ENCODE measurements around the gene PCSK2.

Gene PCSK2

GRCh38 chr20:17298751-17299150, 71.9 kb downstream of the PCSK2 start:
- Histone ChIP-seq H3K9me3 (ENCODE audit: control insufficient read depth, low read length) (no peaks in the 10 kb centered on the region), H3K27ac (ENCODE audit: low read depth, low read length, severe bottlenecking) (no peak overlapping the region), H3K4me3 (ENCODE audit: extremely low read depth, insufficient read depth, low read length, poor library complexity, severe bottlenecking) (no peak overlapping the region), H3K36me3 (ENCODE audit: control insufficient read depth, insufficient read depth, low read length) (no peaks in the 10 kb centered on the region), H3K4me1 (ENCODE audit: control insufficient read depth, insufficient read depth, low read length, poor library complexity, severe bottlenecking) (no peaks in the 10 kb centered on the region)
- WGBS, 2 experiments (ENCODE audit: insufficient coverage in 2 of 2): no CpG with 5 or more reads among the region's 2 CpGs

DNA sequence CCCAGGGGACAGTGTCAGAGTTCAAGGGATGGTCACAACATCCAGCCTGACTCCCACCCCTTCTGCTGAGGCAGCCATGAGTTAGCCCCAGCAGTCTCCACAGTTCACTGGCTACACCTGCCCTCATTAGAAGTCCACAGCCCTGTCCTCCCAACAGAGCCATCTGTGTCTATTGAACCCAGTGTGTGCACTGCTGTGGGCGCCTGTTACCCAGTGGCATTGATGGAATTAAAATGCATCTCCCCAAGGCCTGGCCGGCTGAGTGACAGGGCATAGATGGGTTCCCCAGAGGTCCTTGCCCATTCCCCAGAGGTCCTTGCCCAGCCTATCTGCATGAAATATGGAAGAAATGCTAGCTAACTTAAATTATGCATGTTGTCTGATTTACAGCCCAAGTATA, 73.3 kb downstream of the PCSK2 start:
- H3K4me3 ChIP-seq (ENCODE audit: extremely low read depth, insufficient read depth, low read length, poor library complexity, severe bottlenecking): no peak overlapping the region
- H3K9me3 ChIP-seq (ENCODE audit: control insufficient read depth, low read length): no peaks in the 10 kb centered on the region
- H3K36me3 ChIP-seq (ENCODE audit: control insufficient read depth, insufficient read depth, low read length): no peaks in the 10 kb centered on the region
- H3K27ac ChIP-seq (ENCODE audit: low read depth, low read length, severe bottlenecking): no peak overlapping the region
- no peaks in the 10 kb centered on the region for H3K4me1 ChIP-seq (ENCODE audit: control insufficient read depth, insufficient read depth, low read length, poor library complexity, severe bottlenecking)
- 88 to 94% methylated on average over 2 of the region's 2 CpGs for WGBS, 2 experiments (ENCODE audit: insufficient coverage in 2 of 2)

DNA sequence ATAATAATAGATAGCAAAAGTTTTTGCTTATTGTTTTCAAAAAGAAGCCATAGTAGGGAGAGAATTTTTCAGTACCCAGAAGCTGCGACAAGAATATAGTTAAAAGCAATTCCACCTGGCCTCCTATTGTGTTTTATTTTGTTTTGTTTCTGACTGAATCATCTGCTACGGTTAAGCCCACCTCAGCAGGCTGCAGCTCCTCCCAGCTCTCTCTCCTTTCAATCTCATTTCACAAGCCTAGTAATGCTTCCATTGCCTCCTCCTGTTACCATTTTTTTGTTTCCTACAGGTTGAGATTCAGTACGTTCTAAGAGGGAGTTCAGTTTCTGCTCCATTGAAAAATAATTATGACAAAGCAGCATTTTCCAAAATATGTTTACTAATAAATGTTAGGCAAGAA, 77.9 kb downstream of the PCSK2 start:
- H3K4me1 ChIP-seq (ENCODE audit: control insufficient read depth, insufficient read depth, low read length, poor library complexity, severe bottlenecking): no peaks in the 10 kb centered on the region
- no peaks in the 10 kb centered on the region for H3K9me3 ChIP-seq (ENCODE audit: control insufficient read depth, low read length)
- H3K4me3 ChIP-seq (ENCODE audit: extremely low read depth, insufficient read depth, low read length, poor library complexity, severe bottlenecking): no peak overlapping the region
- H3K36me3 ChIP-seq (ENCODE audit: control insufficient read depth, insufficient read depth, low read length): peaks cover 3% of the 10 kb centered on the region
- WGBS, 2 experiments (ENCODE audit: insufficient coverage in 2 of 2): 17 to 43% methylated on average over 1 of the region's 3 CpGs
- H3K27ac ChIP-seq (ENCODE audit: low read depth, low read length, severe bottlenecking): no peak overlapping the region

DNA sequence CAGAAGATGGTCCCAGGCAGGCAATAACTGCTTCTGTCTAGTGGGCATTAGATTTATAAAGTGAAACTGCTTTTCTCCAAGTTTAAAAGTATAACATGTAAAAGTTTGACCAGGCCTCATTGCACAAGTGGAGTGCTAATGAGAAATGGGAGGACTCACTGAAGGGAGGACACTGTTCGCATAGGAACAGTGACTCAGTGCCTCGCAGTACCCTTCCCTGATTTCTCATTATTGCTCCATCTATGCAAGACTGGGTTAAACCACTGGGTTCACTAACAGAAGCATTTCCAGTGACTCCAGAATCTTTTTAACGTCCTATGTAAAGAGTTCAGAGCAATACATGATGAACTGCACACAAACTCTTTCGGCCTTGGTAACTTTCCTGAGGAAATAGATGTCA, 79.6 kb downstream of the PCSK2 start:
- Histone ChIP-seq H3K9me3 (ENCODE audit: control insufficient read depth, low read length) (no peaks in the 10 kb centered on the region), H3K4me1 (ENCODE audit: control insufficient read depth, insufficient read depth, low read length, poor library complexity, severe bottlenecking) (no peaks in the 10 kb centered on the region), H3K27ac (ENCODE audit: low read depth, low read length, severe bottlenecking) (no peak overlapping the region), H3K36me3 (ENCODE audit: control insufficient read depth, insufficient read depth, low read length) (peaks cover 3% of the 10 kb centered on the region), H3K4me3 (ENCODE audit: extremely low read depth, insufficient read depth, low read length, poor library complexity, severe bottlenecking) (no peak overlapping the region)
- 92 to 100% methylated on average over 3 to 4 of the region's 4 CpGs for WGBS, 2 experiments (ENCODE audit: insufficient coverage in 2 of 2)

- Histone ChIP-seq H3K4me3 (ENCODE audit: extremely low read depth, insufficient read depth, low read length, poor library complexity, severe bottlenecking) (no peak overlapping the region), H3K9me3 (ENCODE audit: control insufficient read depth, low read length) (no peaks in the 10 kb centered on the region), H3K36me3 (ENCODE audit: control insufficient read depth, insufficient read depth, low read length) (no peaks in the 10 kb centered on the region), H3K27ac (ENCODE audit: low read depth, low read length, severe bottlenecking) (no peak overlapping the region), H3K4me1 (ENCODE audit: control insufficient read depth, insufficient read depth, low read length, poor library complexity, severe bottlenecking) (peaks cover 14% of the 10 kb centered on the region)
- WGBS, 2 experiments (ENCODE audit: insufficient coverage in 2 of 2): 87 to 89% methylated on average over 3 to 4 of the region's 5 CpGs
Measured at GRCh38 chr20:17314264-17314663, 87.4 kb downstream of the PCSK2 start.

DNA sequence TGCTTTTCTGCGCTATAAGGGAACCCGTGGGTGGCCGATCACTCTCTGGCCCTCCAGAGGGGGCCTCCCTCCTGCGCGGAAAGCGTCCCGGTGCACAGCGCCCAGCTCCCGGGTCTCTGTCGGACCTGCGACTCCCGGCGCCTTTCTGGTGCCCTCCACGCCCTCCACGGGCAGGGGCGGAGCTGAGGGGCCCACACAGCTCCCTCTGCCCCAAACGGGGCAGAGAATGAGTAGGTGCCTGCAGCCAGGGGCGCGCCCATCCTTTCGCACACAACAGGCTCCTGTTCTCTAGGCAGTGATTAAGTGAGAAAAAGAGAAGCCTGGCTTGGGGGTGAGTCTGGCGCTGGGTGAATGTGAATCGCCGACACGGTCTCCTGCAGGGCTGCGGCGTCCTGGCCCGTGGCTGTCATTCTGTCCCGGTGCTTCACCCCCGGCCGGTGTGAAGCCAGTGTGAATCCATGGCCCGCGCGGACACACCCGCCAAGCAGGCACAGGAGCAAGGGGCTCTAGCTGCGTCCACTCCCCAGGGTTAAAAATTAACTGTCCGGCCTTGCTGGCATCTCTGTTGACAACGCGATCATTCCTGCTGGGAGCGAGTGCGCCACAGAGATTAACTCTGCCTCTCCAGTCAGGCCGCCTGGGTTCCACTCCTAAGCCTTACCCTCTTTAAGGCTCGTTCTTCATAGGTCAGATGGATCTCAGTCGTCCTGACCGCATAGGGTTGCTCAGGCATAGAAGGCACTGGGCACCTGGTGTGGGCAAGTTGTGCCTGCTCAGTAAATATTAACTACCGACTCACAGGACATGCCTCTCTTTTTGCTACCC, 88.8 kb downstream of the PCSK2 start:
- no peaks in the 10 kb centered on the region for H3K36me3 ChIP-seq (ENCODE audit: control insufficient read depth, insufficient read depth, low read length)
- 87 to 88% methylated on average over 44 of the region's 45 CpGs for WGBS, 2 experiments (ENCODE audit: insufficient coverage in 2 of 2)
- no peak overlapping the region for H3K27ac ChIP-seq (ENCODE audit: low read depth, low read length, severe bottlenecking)
- no peaks in the 10 kb centered on the region for H3K9me3 ChIP-seq (ENCODE audit: control insufficient read depth, low read length)
- no peak overlapping the region for H3K4me3 ChIP-seq (ENCODE audit: extremely low read depth, insufficient read depth, low read length, poor library complexity, severe bottlenecking)
- peaks cover 19% of the 10 kb centered on the region for H3K4me1 ChIP-seq (ENCODE audit: control insufficient read depth, insufficient read depth, low read length, poor library complexity, severe bottlenecking)

- Histone ChIP-seq H3K4me1 (ENCODE audit: control insufficient read depth, insufficient read depth, low read length, poor library complexity, severe bottlenecking) (peaks cover 21% of the 10 kb centered on the region), H3K27ac (ENCODE audit: low read depth, low read length, severe bottlenecking) (no peak overlapping the region), H3K36me3 (ENCODE audit: control insufficient read depth, insufficient read depth, low read length) (no peaks in the 10 kb centered on the region), H3K4me3 (ENCODE audit: extremely low read depth, insufficient read depth, low read length, poor library complexity, severe bottlenecking) (no peak overlapping the region), H3K9me3 (ENCODE audit: control insufficient read depth, low read length) (no peaks in the 10 kb centered on the region)
- 0% methylated on average over 1 of the region's 2 CpGs; no CpG with 5 or more reads in 1 of the 2 experiments for WGBS, 2 experiments (ENCODE audit: insufficient coverage in 2 of 2)
Measured at GRCh38 chr20:17316316-17317038, 89.6 kb downstream of the PCSK2 start.

DNA sequence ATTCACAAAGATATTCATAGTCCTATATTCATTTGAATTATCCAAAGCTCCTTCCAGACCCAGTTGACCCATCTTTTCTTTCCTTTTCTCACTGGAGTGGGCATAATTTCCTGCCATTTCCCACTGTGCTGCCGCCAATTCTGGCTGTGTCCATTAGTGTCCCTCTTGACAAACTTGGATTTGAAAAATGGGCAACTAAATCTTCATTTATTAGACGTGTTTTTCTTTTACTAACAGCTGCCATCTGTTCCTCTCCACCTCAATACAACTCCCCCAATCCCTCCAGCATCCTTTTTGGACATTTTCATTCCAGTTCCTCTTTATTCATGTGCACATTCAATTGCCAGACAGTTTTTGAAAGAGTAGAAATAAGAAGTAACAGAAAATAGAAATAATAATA, 90.5 kb downstream of the PCSK2 start:
- Histone ChIP-seq H3K4me3 (ENCODE audit: extremely low read depth, insufficient read depth, low read length, poor library complexity, severe bottlenecking) (no peak overlapping the region), H3K27ac (ENCODE audit: low read depth, low read length, severe bottlenecking) (no peak overlapping the region), H3K36me3 (ENCODE audit: control insufficient read depth, insufficient read depth, low read length) (no peaks in the 10 kb centered on the region), H3K4me1 (ENCODE audit: control insufficient read depth, insufficient read depth, low read length, poor library complexity, severe bottlenecking) (peaks cover 21% of the 10 kb centered on the region), H3K9me3 (ENCODE audit: control insufficient read depth, low read length) (no peaks in the 10 kb centered on the region)
- 89 to 93% methylated on average over 1 to 2 of the region's 2 CpGs for WGBS, 2 experiments (ENCODE audit: insufficient coverage in 2 of 2)

GRCh38 chr20:17320456-17320855, 93.6 kb downstream of the PCSK2 start:
- no peaks in the 10 kb centered on the region for H3K36me3 ChIP-seq (ENCODE audit: control insufficient read depth, insufficient read depth, low read length)
- no peak overlapping the region for H3K4me3 ChIP-seq (ENCODE audit: extremely low read depth, insufficient read depth, low read length, poor library complexity, severe bottlenecking)
- no peak overlapping the region for H3K27ac ChIP-seq (ENCODE audit: low read depth, low read length, severe bottlenecking)
- WGBS, 2 experiments (ENCODE audit: insufficient coverage in 2 of 2): 100% methylated on average over 2 of the region's 2 CpGs; no CpG with 5 or more reads in 1 of the 2 experiments
- H3K4me1 ChIP-seq (ENCODE audit: control insufficient read depth, insufficient read depth, low read length, poor library complexity, severe bottlenecking): peaks cover 7% of the 10 kb centered on the region
- no peaks in the 10 kb centered on the region for H3K9me3 ChIP-seq (ENCODE audit: control insufficient read depth, low read length)

- H3K36me3 ChIP-seq (ENCODE audit: control insufficient read depth, insufficient read depth, low read length): no peaks in the 10 kb centered on the region
- H3K9me3 ChIP-seq (ENCODE audit: control insufficient read depth, low read length): no peaks in the 10 kb centered on the region
- WGBS, 2 experiments (ENCODE audit: insufficient coverage in 2 of 2): 90 to 100% methylated on average over 1 to 2 of the region's 2 CpGs
- H3K4me1 ChIP-seq (ENCODE audit: control insufficient read depth, insufficient read depth, low read length, poor library complexity, severe bottlenecking): no peaks in the 10 kb centered on the region
- no peak overlapping the region for H3K27ac ChIP-seq (ENCODE audit: low read depth, low read length, severe bottlenecking)
- no peak overlapping the region for H3K4me3 ChIP-seq (ENCODE audit: extremely low read depth, insufficient read depth, low read length, poor library complexity, severe bottlenecking)
Measured at GRCh38 chr20:17326096-17326495, 99.3 kb downstream of the PCSK2 start.
